HG02981 (cell line): ENCODE results near the gene LCK.
A peak's percentile ranks its signal among the peaks of the same experiment; 100 is the strongest.

Experiments used
- ATAC-seq: cut with Tn5 transposase; IDR thresholded peaks from one replicate; pipeline ENCODE4 v1.9.1; 2021; ENCODE audit warnings: mild to moderate bottlenecking, moderate library complexity; ENCODE audit not compliant: unreplicated experiment

LCK gene

DNA sequence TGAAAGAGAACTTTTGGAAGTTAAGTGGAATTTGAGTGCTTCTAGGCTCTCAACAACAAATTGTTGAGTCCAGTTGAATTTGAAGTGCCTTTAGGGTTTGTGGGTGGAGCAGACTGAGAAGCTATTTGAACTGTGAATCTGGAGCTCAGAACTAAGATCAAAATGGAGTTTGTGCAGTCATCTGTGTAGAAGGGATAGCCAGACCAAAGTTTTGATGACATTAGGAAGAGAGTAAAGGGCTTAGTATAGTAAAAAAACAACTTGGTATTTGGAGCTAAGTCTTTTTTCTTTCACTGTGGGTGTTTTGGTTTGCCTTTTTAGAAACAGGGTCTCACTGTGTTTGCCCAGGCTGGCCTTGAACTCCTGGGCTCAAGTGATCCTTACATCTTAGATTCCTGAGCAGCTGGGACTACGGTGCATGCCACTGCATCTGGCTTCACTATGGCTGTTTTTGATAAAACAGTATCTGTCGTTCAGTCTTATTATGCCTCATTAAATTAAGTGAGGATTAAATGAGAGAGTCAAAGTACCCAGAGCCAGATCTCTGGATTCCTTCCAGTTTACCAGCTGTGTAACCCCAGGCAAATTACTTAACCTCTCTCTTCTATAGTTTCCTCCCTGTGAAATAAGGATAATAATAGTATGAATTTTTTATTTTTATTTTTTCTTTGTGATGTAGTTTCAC lies 60.8 kb downstream of the LCK start:
- no peak for ATAC-seq

- ATAC-seq = no peak
Measured at GRCh38 chr1:32316903-32317277, 65.8 kb downstream of the LCK start.

DNA sequence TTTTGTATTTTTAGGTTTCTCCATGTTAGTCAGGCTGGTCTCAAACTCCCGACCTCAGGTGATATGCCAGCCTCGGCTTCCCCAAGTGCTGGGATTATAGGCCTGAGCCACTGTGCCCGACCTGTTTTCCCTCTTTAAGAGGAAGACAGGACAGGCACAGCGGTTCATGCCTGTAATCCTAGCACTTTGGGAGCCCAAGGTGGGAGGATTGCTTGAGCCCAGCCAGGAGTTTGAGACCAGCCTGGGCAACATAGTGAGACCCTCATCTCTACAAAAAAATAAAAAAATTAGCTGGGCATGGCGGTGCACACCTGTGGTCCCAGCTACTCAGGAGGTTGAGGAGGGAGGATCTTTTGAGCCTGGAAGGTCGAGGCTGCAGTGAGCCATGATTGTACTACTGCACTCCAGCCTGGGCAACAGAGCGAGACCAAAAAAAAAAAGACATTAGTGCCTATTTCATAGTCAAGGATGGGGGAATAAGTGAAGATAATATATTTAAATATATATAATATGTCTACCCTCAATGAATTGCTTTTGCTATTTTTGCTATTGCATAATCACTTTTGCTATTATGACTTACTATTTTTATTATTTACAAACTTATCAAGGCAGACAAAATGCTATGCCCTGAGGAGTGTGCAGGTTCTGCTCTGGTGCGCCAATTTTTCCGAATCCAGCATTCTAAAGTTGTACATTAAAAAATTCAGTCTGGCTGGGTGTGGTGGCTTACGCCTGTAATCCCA lies 67.2 kb downstream of the LCK start:
- ATAC-seq = no peak

DNA sequence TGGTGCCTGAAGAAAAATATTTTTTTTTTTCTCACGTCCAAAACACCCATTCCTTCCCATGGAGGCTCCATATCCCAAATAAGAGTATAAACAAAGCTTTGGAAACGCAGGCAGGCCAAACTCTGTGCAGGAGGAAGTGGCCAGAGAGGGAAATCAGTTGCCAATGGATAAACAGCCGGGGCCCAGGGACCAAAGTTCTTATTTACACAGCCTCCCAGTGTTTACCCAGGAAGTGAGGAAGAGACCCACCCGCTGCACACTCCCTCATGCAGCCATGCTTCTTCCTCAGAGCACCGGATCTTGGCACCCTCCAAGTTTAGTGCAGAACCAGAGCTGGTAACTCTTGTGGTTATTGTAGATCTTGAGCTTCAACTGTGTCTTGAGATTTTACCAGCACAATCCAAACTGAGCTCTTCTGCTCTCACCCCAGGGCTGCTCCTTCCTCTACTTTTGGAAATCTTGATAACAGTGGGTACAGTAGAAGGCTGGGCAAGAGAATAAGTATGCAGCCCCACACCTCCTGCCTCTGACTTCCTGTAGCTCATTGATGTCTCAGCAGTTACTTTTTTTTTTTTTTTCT lies 70.7 kb downstream of the LCK start:
- ATAC-seq = no peak

- no peak for ATAC-seq
Measured at GRCh38 chr1:32327204-32327603, 76.1 kb downstream of the LCK start.

- ATAC-seq = no peak
Measured at GRCh38 chr1:32329931-32330466, 78.9 kb downstream of the LCK start.

DNA sequence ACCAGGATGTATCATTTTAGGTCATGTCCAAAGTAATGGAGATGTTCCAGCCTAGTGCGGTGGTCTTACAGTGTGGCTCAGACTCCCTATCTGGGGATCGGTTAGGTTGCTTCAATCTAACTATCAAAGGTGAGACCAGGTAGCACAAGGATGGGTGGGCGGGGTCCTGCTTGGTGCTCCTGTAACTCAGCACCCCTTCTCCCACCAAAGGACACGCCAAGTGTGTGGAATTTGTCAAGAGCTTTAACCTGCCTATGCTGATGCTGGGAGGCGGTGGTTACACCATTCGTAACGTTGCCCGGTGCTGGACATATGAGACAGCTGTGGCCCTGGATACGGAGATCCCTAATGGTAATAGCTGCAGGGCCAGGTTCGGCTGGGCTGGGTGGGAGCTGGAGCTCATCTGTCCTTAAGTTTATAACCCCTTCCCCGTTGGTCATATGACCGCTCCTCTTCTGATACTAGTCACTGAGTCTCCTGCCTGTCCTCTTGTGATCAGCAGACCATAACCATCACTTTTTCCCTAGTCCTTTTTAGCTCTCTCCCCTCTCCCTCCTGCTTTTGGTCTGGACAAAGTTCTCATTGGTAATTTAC lies 79.6 kb downstream of the LCK start:
- no peak for ATAC-seq

GRCh38 chr1:32331549-32331948 lies 80.5 kb downstream of the LCK start:
- ATAC-seq = no peak

- no peak for ATAC-seq
Measured at GRCh38 chr1:32332290-32333079, 81.4 kb downstream of the LCK start.

- ATAC-seq = no peak
Measured at GRCh38 chr1:32333251-32333963, 82.3 kb downstream of the LCK start.

- ATAC-seq = no peak
Measured at GRCh38 chr1:32334274-32334861, 83.3 kb downstream of the LCK start.

- ATAC-seq = peak; percentile 13
Measured at GRCh38 chr1:32334864-32335534, 83.9 kb downstream of the LCK start.

GRCh38 chr1:32335535-32335789 lies 84.4 kb downstream of the LCK start:
- ATAC-seq = peak; percentile 3
